H1 (cell line): Measurements from ENCODE around the gene STAC2. TPM values are rescaled to one million over a fixed set of nuclear protein-coding genes. Genes with fewer than 3 reads are reported as not detected.

ENCODE experiments used
- CTCF ChIA-PET: fragments of 300-600 bp; sonication (Branson Sonifier 250); formaldehyde crosslinking; loops from one replicate; lab custom pipeline; 2021; ENCODE audit not compliant: partially characterized antibody; lab: Charles Lee
- POLR2A ChIA-PET: fragments of 300-600 bp; sonication (Branson Sonifier 250); formaldehyde crosslinking; loops from one replicate; lab custom pipeline; 2021; ENCODE audit warnings: inconsistent platforms; ENCODE audit not compliant: partially characterized antibody; lab: Charles Lee
- DNase-seq, 2 experiments: peaks; one replicate each; pipeline versions ENCODE4 v3.0.0 to v3.0.0-alpha.2; 2010 to 2022; ENCODE audit warnings: low spot score in 2 of 2, low read depth in 1 of 2, mixed read lengths in 1 of 2
- FAIRE-seq: peaks from 2 replicates; lab custom pipeline; 2011; peaks lifted over from hg19 to GRCh38; lab: Jason Lieb, UNC
- H2AFZ ChIP-seq: 2 replicates; pipeline ENCODE4 v1.8.1; 2012; ENCODE audit warnings: low read length, inconsistent platforms
- H2AK5ac ChIP-seq: 2 replicates; pipeline ENCODE4 v1.6.1; 2013; ENCODE audit warnings: low read depth, low read length
- H2BK120ac ChIP-seq: replicated peaks from 2 replicates; pipeline ENCODE3; 2013; ENCODE audit warnings: low read depth, low read length, inconsistent platforms
- H2BK12ac ChIP-seq: 2 replicates; pipeline ENCODE4 v1.6.1; 2013; ENCODE audit warnings: low read depth, low read length
- H2BK15ac ChIP-seq: 2 replicates; pipeline ENCODE4 v1.6.1; 2013; ENCODE audit warnings: low read length
- H2BK20ac ChIP-seq: 2 replicates; pipeline ENCODE4 v1.6.1; 2013; ENCODE audit warnings: low read length
- H2BK5ac ChIP-seq: 2 replicates; pipeline ENCODE4 v1.6.1; 2013; ENCODE audit warnings: low read depth, low read length
- H3K14ac ChIP-seq: 2 replicates; pipeline ENCODE4 v1.6.1; 2013; ENCODE audit warnings: inconsistent platforms; ENCODE audit not compliant: insufficient read length
- H3K18ac ChIP-seq: 2 replicates; pipeline ENCODE4 v1.6.1; 2013; ENCODE audit warnings: low read length; ENCODE audit errors: extremely low read depth
- H3K23ac ChIP-seq: 2 replicates; pipeline ENCODE4 v1.6.1; 2013; ENCODE audit warnings: inconsistent platforms; ENCODE audit not compliant: insufficient read length
- H3K23me2 ChIP-seq: 2 replicates; pipeline ENCODE4 v1.6.1; 2013; ENCODE audit warnings: low read depth, low read length
- H3K27ac ChIP-seq: 2 replicates; pipeline ENCODE4 v1.6.1; 2011; ENCODE audit warnings: low read depth, low read length, inconsistent platforms
- H3K27me3 ChIP-seq, 4 experiments: replicated peaks in 1 of 4; 1 replicate in 1 of 4; 2 replicates in 3 of 4; pipeline versions ENCODE4 v1.6.1 to v1.8.1; 2011 to 2013; ENCODE audit warnings: low read length in 3 of 4, mild to moderate bottlenecking in 3 of 4, inconsistent platforms in 2 of 4, mixed read lengths in 2 of 4, moderate library complexity in 1 of 4; ENCODE audit not compliant: control insufficient read depth in 3 of 4, insufficient read depth in 3 of 4; ENCODE audit errors: extremely low read depth in 1 of 4
- H3K36me3 ChIP-seq, 4 experiments: 2 replicates each; pipeline versions ENCODE4 v1.6.1 to v1.8.1; 2011 to 2013; ENCODE audit warnings: mild to moderate bottlenecking in 4 of 4, low read length in 3 of 4, moderate library complexity in 2 of 4, control low read depth in 1 of 4, inconsistent platforms in 1 of 4; ENCODE audit not compliant: insufficient read depth in 4 of 4, control insufficient read depth in 2 of 4
- H3K4ac ChIP-seq: replicated peaks from 2 replicates; pipeline ENCODE3; 2013; ENCODE audit warnings: low read length, low read depth, mixed read lengths, inconsistent platforms; ENCODE audit not compliant: insufficient read length
- H3K4me1 ChIP-seq, 4 experiments: replicated peaks in 1 of 4; 1 replicate in 1 of 4; 2 replicates in 3 of 4; pipeline versions ENCODE4 v1.6.1 to v1.8.1; 2011 to 2013; ENCODE audit warnings: low read length in 3 of 4, inconsistent platforms in 2 of 4, mixed read lengths in 1 of 4; ENCODE audit not compliant: insufficient read depth in 4 of 4, control insufficient read depth in 3 of 4
- H3K4me2 ChIP-seq, 2 experiments: 2 replicates each; pipeline versions ENCODE4 v1.6.1 to v1.8.1; 2011 to 2013; ENCODE audit warnings: low read depth in 2 of 2, low read length in 2 of 2, control low read depth in 1 of 2, inconsistent platforms in 1 of 2, mild to moderate bottlenecking in 1 of 2; ENCODE audit not compliant: insufficient read depth in 1 of 2
- H3K4me3 ChIP-seq, 4 experiments: fragments of 200-600, 300-600 bp in 1 of 4; sonication (generic), shearing (Covaris generic), sonication (Bioruptor Twin) in 1 of 4; 2 replicates each; pipeline versions ENCODE4 v1.5.1 to v1.8.1; 2011 to 2016; ENCODE audit warnings: low read length in 4 of 4, low read depth in 3 of 4, control low read depth in 2 of 4, inconsistent platforms in 2 of 4, mild to moderate bottlenecking in 2 of 4, mixed read lengths in 1 of 4, moderate library complexity in 1 of 4; ENCODE audit not compliant: insufficient read depth in 2 of 4; ENCODE audit errors: extremely low read depth in 1 of 4
- H3K56ac ChIP-seq: replicated peaks from 2 replicates; pipeline ENCODE3; 2013; ENCODE audit warnings: low read depth, mild to moderate bottlenecking, mixed read lengths, low read length, inconsistent platforms; ENCODE audit not compliant: insufficient read length
- H3K79me1 ChIP-seq: 2 replicates; pipeline ENCODE4 v1.6.1; 2013; ENCODE audit warnings: low read depth, low read length, control low read depth
- H3K79me2 ChIP-seq, 2 experiments: 2 replicates each; pipeline versions ENCODE4 v1.6.1 to v1.8.1; 2012 to 2013; ENCODE audit warnings: low read length in 2 of 2, mild to moderate bottlenecking in 2 of 2, inconsistent platforms in 1 of 2; ENCODE audit not compliant: insufficient read depth in 2 of 2, control insufficient read depth in 1 of 2
- H3K9ac ChIP-seq, 4 experiments: replicated peaks in 1 of 4; 1 replicate in 1 of 4; 2 replicates in 3 of 4; pipeline versions ENCODE4 v1.6.1 to v1.8.1; 2011 to 2013; ENCODE audit warnings: low read depth in 3 of 4, low read length in 3 of 4, control low read depth in 2 of 4, mild to moderate bottlenecking in 2 of 4, moderate library complexity in 2 of 4, inconsistent platforms in 1 of 4; ENCODE audit errors: extremely low read depth in 1 of 4
- H3K9me3 ChIP-seq, 2 experiments: 2 replicates each; pipeline versions ENCODE4 v1.6.1 to v1.8.1; 2012 to 2013; ENCODE audit warnings: mild to moderate bottlenecking in 2 of 2, moderate library complexity in 2 of 2, control low read depth in 1 of 2, inconsistent platforms in 1 of 2, low read depth in 1 of 2, low read length in 1 of 2, mixed read lengths in 1 of 2; ENCODE audit not compliant: insufficient read depth in 2 of 2
- H4K20me1 ChIP-seq, 2 experiments: replicated peaks in 1 of 2; 2 replicates each; pipeline versions ENCODE3 to v1.8.1; 2011 to 2013; ENCODE audit warnings: inconsistent platforms in 2 of 2, low read length in 2 of 2, mild to moderate bottlenecking in 1 of 2; ENCODE audit not compliant: insufficient read depth in 2 of 2, control insufficient read depth in 1 of 2
- H4K5ac ChIP-seq: 2 replicates; pipeline ENCODE4 v1.6.1; 2013; ENCODE audit warnings: low read length, low read depth, mixed read lengths, inconsistent platforms; ENCODE audit not compliant: insufficient read length
- H4K8ac ChIP-seq: 2 replicates; pipeline ENCODE4 v1.8.0; 2013; ENCODE audit warnings: mild to moderate bottlenecking, moderate library complexity, low read length, inconsistent platforms; ENCODE audit not compliant: insufficient read depth; ENCODE audit errors: extremely low read depth
- H4K91ac ChIP-seq: replicated peaks from 2 replicates; pipeline ENCODE3; 2013; ENCODE audit warnings: low read length, mixed read lengths, inconsistent platforms; ENCODE audit not compliant: insufficient read length
- CBX8 ChIP-seq: fragments of 300-800, 300-1000 bp; sonication (generic); IDR thresholded peaks from 2 replicates; pipeline ENCODE4 v1.7.1; 2016; ENCODE audit warnings: low read depth, low read length, borderline replicate concordance
- CHD1 ChIP-seq: IDR thresholded peaks from 2 replicates; pipeline ENCODE4 v1.6.1; 2012; ENCODE audit warnings: low read depth, low read length, improper control_type of control experiment
- EGR1 ChIP-seq: IDR thresholded peaks from 2 replicates; pipeline ENCODE4 v1.6.1; 2011; ENCODE audit warnings: low read depth, low read length, borderline replicate concordance
- EZH2 ChIP-seq: fragments of 200-600 bp; sonication (generic); IDR thresholded peaks from 2 replicates; pipeline ENCODE4 v1.7.1; 2012; ENCODE audit warnings: low read depth, mild to moderate bottlenecking, moderate library complexity, low read length, inconsistent platforms; ENCODE audit not compliant: severe bottlenecking
- JUN ChIP-seq: IDR thresholded peaks from 2 replicates; pipeline ENCODE4 v1.6.1; 2011; ENCODE audit warnings: low read depth, mild to moderate bottlenecking, improper control_type of control experiment, low read length
- KDM1A ChIP-seq: fragments of 200-600, 300-600 bp; sonication (generic); IDR thresholded peaks from 2 replicates; pipeline ENCODE4 v1.7.1; 2016; ENCODE audit warnings: mild to moderate bottlenecking, low read length, borderline replicate concordance
- KDM4A ChIP-seq: IDR thresholded peaks from one replicate; pipeline ENCODE4 v1.7.1; 2012; ENCODE audit warnings: low read depth, mild to moderate bottlenecking, moderate library complexity, low read length, inconsistent platforms; ENCODE audit not compliant: severe bottlenecking
- NRF1 ChIP-seq: IDR thresholded peaks from 2 replicates; pipeline ENCODE4 v1.6.1; 2011; ENCODE audit warnings: mild to moderate bottlenecking, low read depth, low read length, improper control_type of control experiment
- PHF8 ChIP-seq: fragments of 200-600 bp; sonication (generic); conservative IDR thresholded peaks from 2 replicates; pipeline ENCODE4 v1.7.1; 2012; ENCODE audit warnings: low read depth, mild to moderate bottlenecking, inconsistent platforms, low read length, moderate library complexity
- POU5F1 ChIP-seq: IDR thresholded peaks from 2 replicates; pipeline ENCODE4 v1.6.1; 2011; ENCODE audit warnings: low read depth, mild to moderate bottlenecking, low read length, moderate library complexity
- RFX5 ChIP-seq: IDR thresholded peaks from 2 replicates; pipeline ENCODE4 v1.6.1; 2011; ENCODE audit warnings: low read depth, low read length, improper control_type of control experiment, borderline replicate concordance
- SP1 ChIP-seq: IDR thresholded peaks from 2 replicates; pipeline ENCODE4 v1.6.1; 2011; ENCODE audit warnings: low read depth, low read length
- TAF7 ChIP-seq: optimal IDR thresholded peaks from 2 replicates; pipeline ENCODE3; 2011; ENCODE audit warnings: low read depth, mild to moderate bottlenecking, inconsistent platforms, low read length, moderate library complexity, borderline replicate concordance
- YY1 ChIP-seq: IDR thresholded peaks from 2 replicates; pipeline ENCODE4 v1.6.1; 2011; ENCODE audit warnings: low read depth, mild to moderate bottlenecking, low read length
- ZNF274 ChIP-seq: IDR thresholded peaks from 2 replicates; pipeline ENCODE4 v1.7.0; 2012; ENCODE audit warnings: low read length, borderline replicate concordance; ENCODE audit errors: extremely low read depth
- WGBS, 2 experiments: shearing (Covaris generic) in 1 of 2; methylation state at CpG; one replicate each; pipeline versions ENCODE4 v1.1.6 to v1.1.7; 2013 to 2015; ENCODE audit warnings: low lambda C conversion rate in 2 of 2, mixed read lengths in 2 of 2, inconsistent platforms in 1 of 2, low coverage in 1 of 2, missing lambda C conversion rate in 1 of 2; ENCODE audit not compliant: insufficient replicate concordance in 2 of 2, insufficient coverage in 1 of 2, insufficient read length in 1 of 2; ENCODE audit errors: extremely low coverage in 1 of 2, missing lambda C conversion rate in 1 of 2; 5-methylcytosine and 5-hydroxymethylcytosine counted together
- polyA plus RNA-seq, 7 experiments: library from polyadenylated mRNA; depleted of rRNA in 3 of 7; stranded (reverse) in 5 of 7; unstranded in 2 of 7; fragments of >200 nt in 5 of 7; fragments of 200-250 nt in 2 of 7; gene quantifications; 1 replicate in 5 of 7; 2 replicates in 1 of 7; 4 replicates in 1 of 7; pipeline versions ENCODE4 v1.2.1 to v1.2.3, GENCODE V29; 2011 to 2013; ENCODE audit warnings: missing spikeins in 2 of 7, mixed read lengths in 2 of 7
- total RNA-seq: library from RNA; stranded (reverse); fragmentation: NEBNext Ultra II Directional; extraction: Animal tissue kit (Norgen Biotek cat#: 25700); gene quantifications from 2 replicates; pipeline ENCODE4 v1.2.1, GENCODE V29; 2021

The STAC2 gene
- total and polyA plus RNA-seq, 2 of the 8 experiments (the other 6 are each of a cell fraction or from before 2014, with no cell fraction given): 1.5 to 6.0 TPM

DNA sequence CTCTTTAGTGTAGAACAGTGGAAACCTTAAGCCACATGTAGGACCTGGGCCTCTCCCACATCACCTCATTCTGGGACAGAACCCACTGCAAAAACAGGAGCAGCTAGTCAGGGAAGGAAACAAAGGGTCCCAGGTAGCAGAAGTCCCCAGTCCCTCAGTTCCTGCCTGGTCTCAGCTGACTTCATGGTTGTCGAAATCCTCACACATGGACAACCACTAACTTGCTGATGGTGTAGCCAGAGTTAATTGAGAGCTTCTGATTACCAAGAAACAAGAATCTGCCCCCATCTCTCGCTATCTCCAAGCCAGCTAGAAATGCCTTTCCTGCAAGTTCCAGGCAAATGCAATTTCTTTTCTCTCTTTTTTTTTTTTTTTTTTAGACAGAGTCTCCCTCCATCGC lies 56.2 kb downstream of the STAC2 start:
- Histone ChIP-seq H4K8ac (no peak overlapping the region), H3K4me1 (peaks cover 0 to 14% (median 11%) of the 10 kb centered on the region in 4 experiments; a peak in 6 of 7 replicates), H2AFZ (no peak overlapping the region), H3K27me3 (peaks cover 14 to 31% (median 25%) of the 10 kb centered on the region in 4 experiments), H2BK15ac (no peak overlapping the region), H4K91ac (no peak overlapping the region), H2BK5ac (no peak overlapping the region), H3K79me1 (no peaks in the 10 kb centered on the region), H2BK120ac (no peak overlapping the region), H3K4ac (no peak overlapping the region), H2BK12ac (no peak overlapping the region), H3K4me2 (no peak overlapping the region), H3K9me3 (no peaks in the 10 kb centered on the region), H3K27ac (no peak overlapping the region), H3K36me3 (no peaks in the 10 kb centered on the region), H2AK5ac (no peak overlapping the region), H3K4me3 (no peak overlapping the region), H3K14ac (no peak overlapping the region), H2BK20ac (no peak overlapping the region), H3K56ac (no peak overlapping the region), H3K23me2 (peaks cover 12% of the 10 kb centered on the region; the same call in 1 of the 2 replicates), H3K9ac (no peak overlapping the region), H4K5ac (no peak overlapping the region), H3K79me2 (no peaks in the 10 kb centered on the region), H3K23ac (no peak overlapping the region), H4K20me1 (no peaks in the 10 kb centered on the region), H3K18ac (no peak overlapping the region)
- DNase-seq: no peak
- ChIA-PET CTCF (interaction anchor here (0.7 to 7.4 kb wide), 10 partner anchors 16 to 246 kb away, joined by 3 to 63 read pairs (median 6); partner anchors contain the start of gene PLXDC1), POLR2A (interaction anchor here (0.6 to 0.8 kb wide), 2 partner anchors 30 to 1657 kb away, joined by 3 read pairs; partner anchors contain the start of gene RPL19)
- FAIRE-seq: no peak
- 90% methylated on average over 3 of the region's 3 CpGs; no CpG with 5 or more reads in 1 of the 2 experiments for WGBS, 2 experiments
- TF ChIP-seq JUN (no peak), EZH2 (no peak), NRF1 (no peak), CBX8 (no peak), ZNF274 (no peak), KDM1A (no peak), EGR1 (no peak), POU5F1 (no peak), YY1 (no peak), TAF7 (no peak), RFX5 (no peak), KDM4A (no peak), SP1 (no peak), PHF8 (no peak), CHD1 (no peak)
